ENCODE measurements around the gene TACC3. TPM values are rescaled to one million over a fixed set of nuclear protein-coding genes. Genes with fewer than 3 reads are reported as not detected.

Gene TACC3
- total RNA-seq, 2 donors from 2014 or later: 195 to 295 TPM

GRCh38 chr4:1730532-1731135, 9.3 kb downstream of the TACC3 start:
- Mint-ChIP-seq H3K36me3 (peaks cover 58 to 65% of the 10 kb centered on the region in 2 donors), H3K9me3 (no peaks in the 10 kb centered on the region), H3K27ac (peak overlapping the region in 1 of 2 donors; percentile 39)
- ATAC-seq (peak in 1 of 2 donors; percentile 14), DNase-seq (ENCODE audit: low spot score in 2 of 2) (no peak)

- Mint-ChIP-seq H3K36me3 (peaks cover 56 to 68% of the 10 kb centered on the region in 2 donors), H3K27ac (peak overlapping the region in 1 of 2 donors; percentile 41), H3K9me3 (no peaks in the 10 kb centered on the region)
- ATAC-seq (peak; percentile 87 to 91), DNase-seq (ENCODE audit: low spot score in 2 of 2) (no peak)
These were observed 9.9 kb downstream of the TACC3 start for GRCh38 chr4:1731180-1731579.

GRCh38 chr4:1732911-1733310, 11.6 kb downstream of the TACC3 start:
- DNase-seq (ENCODE audit: low spot score in 2 of 2) (no peak), ATAC-seq (no peak)
- Mint-ChIP-seq H3K36me3 (peaks cover 48 to 71% of the 10 kb centered on the region in 2 donors), H3K27ac (no peak overlapping the region), H3K9me3 (no peaks in the 10 kb centered on the region)

GRCh38 chr4:1735215-1735614, 13.9 kb downstream of the TACC3 start:
- no peak overlapping the region for H3K27ac Mint-ChIP-seq
- DNase-seq (ENCODE audit: low spot score in 2 of 2): no peak
- no peaks in the 10 kb centered on the region for H3K9me3 Mint-ChIP-seq
- ATAC-seq: no peak
- H3K36me3 Mint-ChIP-seq: peaks cover 45 to 70% of the 10 kb centered on the region in 2 donors

GRCh38 chr4:1736812-1737211, 15.5 kb downstream of the TACC3 start:
- peak overlapping the region in 1 of 2 donors; percentile 72 for H3K27ac Mint-ChIP-seq
- DNase-seq (ENCODE audit: low spot score in 2 of 2) (no peak), ATAC-seq (no peak)
- no peaks in the 10 kb centered on the region for H3K9me3 Mint-ChIP-seq
- peaks cover 45 to 70% of the 10 kb centered on the region in 2 donors for H3K36me3 Mint-ChIP-seq

GRCh38 chr4:1737666-1738065, 16.3 kb downstream of the TACC3 start:
- no peaks in the 10 kb centered on the region for H3K9me3 Mint-ChIP-seq
- ATAC-seq (peak in 1 of 2 donors; percentile 10), DNase-seq (ENCODE audit: low spot score in 2 of 2) (no peak)
- H3K36me3 Mint-ChIP-seq: peaks cover 44 to 67% of the 10 kb centered on the region in 2 donors
- H3K27ac Mint-ChIP-seq: peak overlapping the region in 1 of 2 donors; percentile 50

GRCh38 chr4:1738410-1738809, 17.1 kb downstream of the TACC3 start:
- no peak for DNase-seq (ENCODE audit: low spot score in 2 of 2)
- H3K27ac Mint-ChIP-seq: peak overlapping the region in 1 of 2 donors; percentile 79
- peaks cover 39 to 59% of the 10 kb centered on the region in 2 donors for H3K36me3 Mint-ChIP-seq
- no peaks in the 10 kb centered on the region for H3K9me3 Mint-ChIP-seq
- no peak for ATAC-seq

- no peak overlapping the region for H3K27ac Mint-ChIP-seq
- peaks cover 39 to 58% of the 10 kb centered on the region in 2 donors for H3K36me3 Mint-ChIP-seq
- DNase-seq (ENCODE audit: low spot score in 2 of 2): no peak
- ATAC-seq: no peak
- H3K9me3 Mint-ChIP-seq: no peaks in the 10 kb centered on the region
These were observed 18.0 kb downstream of the TACC3 start for GRCh38 chr4:1739358-1739757.

GRCh38 chr4:1740021-1740545, 18.8 kb downstream of the TACC3 start:
- peaks cover 39 to 53% of the 10 kb centered on the region in 2 donors for H3K36me3 Mint-ChIP-seq
- H3K27ac Mint-ChIP-seq: peak overlapping the region in 1 of 2 donors; percentile 54
- no peaks in the 10 kb centered on the region for H3K9me3 Mint-ChIP-seq
- no peak for ATAC-seq
- DNase-seq (ENCODE audit: low spot score in 2 of 2): no peak

GRCh38 chr4:1741208-1741607, 19.9 kb downstream of the TACC3 start:
- Mint-ChIP-seq H3K27ac (peak overlapping the region in 1 of 2 donors; percentile 54), H3K9me3 (no peaks in the 10 kb centered on the region), H3K36me3 (peaks cover 34 to 44% of the 10 kb centered on the region in 2 donors)
- DNase-seq (ENCODE audit: low spot score in 2 of 2) (no peak), ATAC-seq (no peak)

GRCh38 chr4:1743551-1743950, 22.2 kb downstream of the TACC3 start:
- ATAC-seq (no peak), DNase-seq (ENCODE audit: low spot score in 2 of 2) (no peak)
- Mint-ChIP-seq H3K27ac (peak overlapping the region; percentile 4 to 38), H3K9me3 (no peaks in the 10 kb centered on the region), H3K36me3 (peaks cover 19 to 21% of the 10 kb centered on the region in 2 donors)

- H3K27ac Mint-ChIP-seq: peak overlapping the region; percentile 38 to 85
- H3K9me3 Mint-ChIP-seq: no peaks in the 10 kb centered on the region
- peaks cover 15 to 16% of the 10 kb centered on the region in 2 donors for H3K36me3 Mint-ChIP-seq
These were observed 22.7 kb downstream of the TACC3 start for GRCh38 chr4:1743975-1744374.

GRCh38 chr4:1744552-1744951, 23.2 kb downstream of the TACC3 start:
- H3K9me3 Mint-ChIP-seq: no peaks in the 10 kb centered on the region
- peak overlapping the region; percentile 38 to 85 for H3K27ac Mint-ChIP-seq
- H3K36me3 Mint-ChIP-seq: peaks cover 14 to 15% of the 10 kb centered on the region in 2 donors
- no peak for DNase-seq (ENCODE audit: low spot score in 2 of 2)
- no peak for ATAC-seq

More at GRCh38 chr4:1743975-1744374, 22.7 kb downstream of the TACC3 start:
- DNase-seq (ENCODE audit: low spot score in 2 of 2) (no peak), ATAC-seq (no peak)

GRCh38 chr4:1745165-1745564, 23.8 kb downstream of the TACC3 start:
- ATAC-seq (no peak), DNase-seq (ENCODE audit: low spot score in 2 of 2) (no peak)
- H3K36me3 Mint-ChIP-seq: peaks cover 14 to 15% of the 10 kb centered on the region in 2 donors
- H3K27ac Mint-ChIP-seq: peak overlapping the region; percentile 38 to 81
- no peaks in the 10 kb centered on the region for H3K9me3 Mint-ChIP-seq

GRCh38 chr4:1745697-1746096, 24.4 kb downstream of the TACC3 start:
- Mint-ChIP-seq H3K9me3 (no peaks in the 10 kb centered on the region), H3K36me3 (peaks cover 13 to 15% of the 10 kb centered on the region in 2 donors), H3K27ac (peak overlapping the region in 1 of 2 donors; percentile 38)
- DNase-seq (ENCODE audit: low spot score in 2 of 2) (no peak), ATAC-seq (peak in 1 of 2 donors; percentile 3)

GRCh38 chr4:1746265-1746691, 25.0 kb downstream of the TACC3 start:
- H3K36me3 Mint-ChIP-seq: peaks cover 9 to 10% of the 10 kb centered on the region in 2 donors
- ATAC-seq: peak; percentile 64 to 70
- H3K27ac Mint-ChIP-seq: no peak overlapping the region
- H3K9me3 Mint-ChIP-seq: no peaks in the 10 kb centered on the region
- peak in 1 of 2 donors; percentile 92 for DNase-seq (ENCODE audit: low spot score in 2 of 2)

- DNase-seq (ENCODE audit: low spot score in 2 of 2): no peak
- Mint-ChIP-seq H3K36me3 (peaks cover 1 to 6% of the 10 kb centered on the region in 2 donors), H3K9me3 (no peaks in the 10 kb centered on the region), H3K27ac (no peak overlapping the region)
- peak in 1 of 2 donors; percentile 5 for ATAC-seq
These were observed 25.7 kb downstream of the TACC3 start for GRCh38 chr4:1746919-1747602.

Measured in activated naive CD4-positive, alpha-beta T cell treated with anti-CD3 and anti-CD28 coated beads, Interleukin-2, amount 50 U/mL, for 72 hours (primary cell).